Muscle of leg (tissue), 11 donors: ENCODE results near the gene GPS2. TPM values are rescaled to one million over a fixed set of nuclear protein-coding genes. Genes with fewer than 3 reads are reported as not detected.
A peak's percentile ranks its signal among the peaks of the same experiment; 100 is the strongest.

ENCODE experiments used
- DNase-seq: peaks from one replicate; pipeline ENCODE4 v3.0.0; 2013
- H3K27ac ChIP-seq: one replicate; pipeline ENCODE4 v1.5.1; 2013; ENCODE audit warnings: mild to moderate bottlenecking, low read length, control low read depth
- H3K27me3 ChIP-seq: one replicate; pipeline ENCODE4 v1.6.1; 2013; ENCODE audit warnings: low read length; ENCODE audit not compliant: control insufficient read depth, insufficient read depth
- H3K36me3 ChIP-seq: one replicate; pipeline ENCODE4 v1.6.1; 2013; ENCODE audit warnings: low read length; ENCODE audit not compliant: control insufficient read depth, insufficient read depth
- H3K4me1 ChIP-seq: one replicate; pipeline ENCODE4 v1.6.1; 2013; ENCODE audit warnings: low read length; ENCODE audit not compliant: control insufficient read depth, insufficient read depth
- H3K4me3 ChIP-seq: one replicate; pipeline ENCODE4 v1.5.1; 2013; ENCODE audit warnings: low read length, control low read depth
- H3K9me3 ChIP-seq: replicated peaks from 2 replicates; pipeline ENCODE4 v1.6.1; 2013; ENCODE audit warnings: low read depth, low read length; ENCODE audit not compliant: control insufficient read depth
- WGBS: methylation state at CpG from one replicate; pipeline ENCODE4 v1.1.5; 2013; ENCODE audit warnings: missing lambda C conversion rate; ENCODE audit not compliant: insufficient coverage; 5-methylcytosine and 5-hydroxymethylcytosine counted together
- polyA plus RNA-seq, 8 donors: library from polyadenylated mRNA; unstranded; fragments of 120-200 nt; gene quantifications; one replicate each; pipeline versions ENCODE4 v1.2.1 to v1.2.3, GENCODE V29; 2013; ENCODE audit warnings: inconsistent platforms in 1 of 8, low replicate concordance in 1 of 8; ENCODE audit not compliant: insufficient read length in 8 of 8, insufficient read depth in 1 of 8
- total RNA-seq: library from RNA; stranded (reverse); fragments of 120-200 nt; gene quantifications from one replicate; pipeline ENCODE4 v1.2.4, GENCODE V29; 2013

Gene GPS2
- total and polyA plus RNA-seq, 9 donors = 34.7 to 65.9 (median 59.6) TPM

DNA sequence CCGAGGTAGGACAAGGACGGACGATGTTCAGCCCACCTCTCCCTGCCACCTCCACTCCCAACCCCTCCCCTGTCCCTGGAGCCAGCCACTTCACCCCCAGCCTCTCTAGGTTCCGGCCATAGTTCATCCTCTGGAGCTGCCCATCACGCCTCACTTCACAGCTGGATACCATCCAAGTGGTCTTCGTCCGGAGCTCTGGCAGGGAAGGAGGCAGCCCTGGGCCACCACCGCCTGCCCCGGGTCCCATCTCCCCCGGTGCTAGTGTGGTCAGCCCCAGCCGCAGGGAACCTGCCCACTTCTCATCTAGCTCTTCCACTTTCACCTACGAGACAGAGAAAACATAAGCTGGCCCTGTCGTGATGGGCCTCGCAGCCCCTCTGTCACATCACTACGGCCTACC lies 6.3 kb upstream of the GPS2 start:
- 90% methylated on average over 14 of the region's 15 CpGs for WGBS
- H3K27me3 ChIP-seq = no peaks in the 10 kb centered on the region
- no peak overlapping the region for H3K27ac ChIP-seq
- no peaks in the 10 kb centered on the region for H3K9me3 ChIP-seq
- peaks cover 89% of the 10 kb centered on the region for H3K36me3 ChIP-seq
- DNase-seq = no peak
- no peak overlapping the region for H3K4me3 ChIP-seq
- H3K4me1 ChIP-seq = no peaks in the 10 kb centered on the region

DNA sequence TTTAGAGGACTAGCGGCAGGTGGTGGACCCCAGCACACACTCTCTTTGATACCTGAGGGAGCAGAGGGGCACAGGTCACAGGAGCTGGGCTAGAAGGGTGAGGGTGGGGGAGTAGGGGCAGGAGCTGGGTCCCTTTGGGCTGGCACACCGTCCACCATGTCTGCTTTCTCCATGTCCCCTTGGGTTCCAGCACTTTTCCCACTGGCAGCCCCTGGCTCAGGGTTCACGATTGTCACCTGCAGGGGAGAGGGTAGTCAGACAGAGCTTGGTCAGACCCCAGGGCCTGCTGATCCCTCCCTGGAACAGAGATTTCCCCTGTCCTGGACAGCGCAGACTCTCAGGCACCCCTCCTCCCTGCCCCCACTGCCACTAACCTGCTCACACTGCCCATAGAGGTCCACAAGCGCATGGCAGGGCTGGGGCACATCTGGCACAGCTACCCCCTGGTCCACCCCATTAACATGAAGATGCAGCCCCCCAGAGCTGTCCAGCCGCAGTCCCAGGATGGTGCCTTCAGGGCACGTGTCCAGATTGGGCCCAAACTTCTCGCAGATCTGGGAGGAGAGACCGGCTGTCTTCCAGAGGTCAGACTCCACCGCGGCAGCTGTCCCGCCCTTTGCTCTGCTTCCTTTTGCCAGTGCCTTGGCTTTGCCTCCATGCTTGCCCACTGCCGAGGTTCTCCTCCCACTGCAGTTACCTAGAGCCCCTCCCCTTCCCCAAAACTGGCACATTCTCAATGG lies 3.1 kb upstream of the GPS2 start:
- WGBS = 93% methylated on average over 11 of the region's 13 CpGs
- no peak for DNase-seq
- H3K4me1 ChIP-seq = peaks cover 22% of the 10 kb centered on the region

DNA sequence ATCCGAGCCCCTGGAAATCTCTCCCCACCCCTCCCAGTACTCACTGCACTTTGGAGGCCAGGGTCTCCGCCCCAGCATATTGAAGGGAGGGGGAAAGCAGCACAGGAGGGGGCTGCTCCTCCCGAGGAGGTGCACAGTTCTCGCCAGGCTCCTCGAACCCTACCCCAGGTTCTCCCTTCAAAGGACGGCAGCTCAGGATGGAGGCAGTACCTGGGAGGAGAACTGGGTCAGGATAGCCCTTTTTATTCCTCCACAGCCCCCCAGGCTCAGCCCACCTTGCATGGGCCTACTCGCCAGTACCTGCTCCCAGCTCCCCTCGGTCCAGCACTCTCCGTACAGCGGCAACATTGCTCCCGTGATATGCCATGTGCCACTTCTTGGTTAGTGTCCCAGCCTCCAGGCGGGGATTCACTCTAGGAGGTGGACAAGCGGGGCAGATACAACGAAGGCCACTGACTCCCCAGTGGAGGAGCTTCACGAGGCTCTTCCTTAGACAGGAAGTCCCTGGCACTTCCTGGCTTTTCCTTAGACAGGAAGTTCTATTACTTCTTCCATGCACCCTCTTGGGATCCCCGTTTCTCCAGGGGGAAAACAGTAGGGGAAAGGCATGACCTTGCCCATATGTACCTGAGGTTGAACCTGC lies 2.1 kb upstream of the GPS2 start:
- peaks cover 24% of the 10 kb centered on the region for H3K4me1 ChIP-seq
- H3K36me3 ChIP-seq = peaks cover 76% of the 10 kb centered on the region
- H3K27ac ChIP-seq = no peak overlapping the region
- DNase-seq = no peak
- H3K4me3 ChIP-seq = no peak overlapping the region
- H3K9me3 ChIP-seq = no peaks in the 10 kb centered on the region
- no peaks in the 10 kb centered on the region for H3K27me3 ChIP-seq
- 92% methylated on average over 11 of the region's 16 CpGs for WGBS

More for the DNA sequence above, 3.1 kb upstream of the GPS2 start:
- H3K27me3 ChIP-seq = no peaks in the 10 kb centered on the region
- H3K9me3 ChIP-seq = no peaks in the 10 kb centered on the region
- H3K4me3 ChIP-seq = no peak overlapping the region
- no peak overlapping the region for H3K27ac ChIP-seq
- H3K36me3 ChIP-seq = peaks cover 76% of the 10 kb centered on the region

DNA sequence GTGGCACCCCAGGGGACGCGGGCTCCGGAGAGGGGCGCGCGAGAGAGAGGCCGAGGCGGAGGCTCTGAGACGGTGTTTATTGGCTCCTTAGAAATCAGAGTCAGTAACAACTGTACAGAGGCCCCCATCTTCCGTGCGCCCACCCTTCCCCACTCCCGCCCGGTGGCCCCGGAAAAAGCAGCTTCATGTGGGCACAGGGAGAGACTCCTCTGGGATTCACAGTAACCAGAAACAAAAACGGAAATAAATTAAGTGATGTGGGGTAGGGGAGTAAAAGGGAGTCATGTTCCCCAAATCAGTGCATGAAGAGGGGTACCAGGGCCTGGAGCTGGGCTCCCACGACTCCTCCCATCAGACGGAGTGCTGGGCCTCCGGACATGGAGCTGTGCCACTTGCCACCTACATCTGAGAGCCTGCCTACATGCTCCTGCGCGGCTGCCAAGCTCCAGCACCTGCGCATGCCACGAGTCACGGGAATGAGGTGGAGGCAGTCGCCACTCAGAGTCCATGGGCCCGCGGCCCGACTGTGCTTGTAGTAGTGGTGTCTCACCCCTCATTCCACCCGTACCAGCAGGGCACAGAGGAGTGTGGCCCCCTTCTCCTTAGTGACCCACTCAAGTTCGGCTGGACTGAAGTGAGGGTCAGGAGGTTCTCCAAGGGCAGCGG lies 543 bp upstream of the GPS2 start:
- no peaks in the 10 kb centered on the region for H3K9me3 ChIP-seq
- H3K4me1 ChIP-seq = peaks cover 24% of the 10 kb centered on the region
- H3K36me3 ChIP-seq = peaks cover 75% of the 10 kb centered on the region
- peak overlapping the region; percentile 76 for H3K4me3 ChIP-seq
- H3K27ac ChIP-seq = peak overlapping the region; percentile 80
- H3K27me3 ChIP-seq = no peaks in the 10 kb centered on the region
- WGBS = 79% methylated on average over 9 of the region's 30 CpGs
- no peak for DNase-seq

DNA sequence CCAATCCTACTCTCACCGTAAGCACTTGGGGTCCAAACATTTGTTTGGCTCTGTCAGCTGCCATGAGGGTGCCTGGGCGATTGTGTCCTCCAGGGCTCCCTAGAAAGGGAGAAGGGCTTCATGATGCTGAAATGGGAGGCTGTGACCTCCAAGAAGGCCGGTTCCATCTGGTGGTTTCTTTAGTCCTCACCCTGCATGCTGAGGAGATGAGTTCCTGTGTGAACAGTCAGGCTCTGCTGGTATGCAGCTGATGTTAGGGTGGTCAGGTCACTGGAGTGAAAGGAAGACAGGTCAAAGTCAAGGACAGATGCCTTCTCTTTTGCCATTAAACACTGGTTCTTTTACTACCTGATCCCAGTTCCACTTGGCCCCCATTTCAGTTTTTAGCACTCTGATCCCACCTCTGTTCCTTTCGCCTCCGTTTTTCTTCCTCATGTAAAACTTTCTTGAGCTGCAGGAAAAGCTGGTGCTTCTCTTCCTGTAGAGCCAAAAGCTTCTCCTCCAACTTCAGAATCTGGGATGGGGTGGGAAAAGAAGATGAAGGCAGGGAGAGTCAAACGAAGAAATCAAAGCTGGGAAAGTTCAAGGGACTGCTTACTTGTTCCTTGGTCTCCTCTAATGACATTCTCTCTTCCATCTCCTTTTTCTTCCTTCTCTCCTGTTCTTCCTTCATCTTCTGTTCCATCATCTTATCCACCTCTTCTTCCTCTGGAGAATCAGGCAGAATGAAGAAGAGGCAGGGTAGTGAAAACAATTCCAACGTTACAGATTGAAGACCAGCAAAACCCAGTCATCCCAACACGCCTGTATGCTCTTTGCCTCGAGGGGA lies 1.1 kb downstream of the GPS2 start:
- WGBS = 53% methylated on average over 4 of the region's 9 CpGs

DNA sequence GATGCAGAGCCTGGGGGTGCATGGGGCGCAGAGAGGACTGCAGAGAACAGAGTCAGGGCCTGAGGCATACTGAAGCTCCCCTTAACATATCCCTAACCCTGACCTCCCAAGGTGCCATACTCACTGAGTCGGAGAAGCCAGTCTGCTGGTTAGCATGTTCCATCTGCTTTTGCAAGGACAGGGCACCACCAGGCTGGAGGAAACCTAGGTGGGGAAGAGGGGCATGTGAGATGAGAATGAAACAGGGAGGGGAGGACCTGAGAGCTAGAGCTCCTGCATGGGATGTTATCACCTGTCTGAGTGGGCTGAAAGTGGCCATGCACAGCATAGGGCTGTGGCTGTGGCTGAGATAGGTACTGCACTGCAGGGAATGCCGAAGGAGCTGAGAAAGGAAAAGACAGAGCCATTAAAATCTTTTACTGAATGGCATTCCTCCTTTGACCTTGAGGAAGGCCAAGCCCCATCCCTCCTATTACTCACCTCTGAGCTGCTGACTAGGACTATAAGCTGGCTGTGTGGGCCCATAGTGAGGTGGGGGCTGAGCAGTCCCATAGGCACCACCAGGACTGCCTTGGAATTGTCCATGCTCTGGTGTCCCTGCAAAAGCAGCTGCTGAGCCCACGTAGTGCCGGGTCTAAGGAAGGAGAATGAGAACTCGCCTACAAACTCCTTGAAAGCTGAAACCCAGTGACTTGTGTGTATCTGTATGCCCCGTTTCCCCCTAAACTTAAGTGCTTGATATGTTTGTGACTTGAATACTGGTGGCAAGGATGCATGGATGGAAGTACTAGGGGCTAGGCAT lies 1.9 kb downstream of the GPS2 start:
- Histone ChIP-seq H3K27me3 (no peaks in the 10 kb centered on the region), H3K4me3 (no peak overlapping the region), H3K4me1 (peaks cover 42% of the 10 kb centered on the region), H3K27ac (no peak overlapping the region), H3K36me3 (peaks cover 72% of the 10 kb centered on the region), H3K9me3 (no peaks in the 10 kb centered on the region)
- 86% methylated on average over 6 of the region's 7 CpGs for WGBS
- DNase-seq = no peak

More for the DNA sequence above, 1.1 kb downstream of the GPS2 start:
- Histone ChIP-seq H3K9me3 (no peaks in the 10 kb centered on the region), H3K4me1 (peaks cover 34% of the 10 kb centered on the region), H3K36me3 (peaks cover 80% of the 10 kb centered on the region), H3K27ac (peak overlapping the region; percentile 75), H3K4me3 (peak overlapping the region; percentile 76), H3K27me3 (no peaks in the 10 kb centered on the region)
- DNase-seq = no peak

DNA sequence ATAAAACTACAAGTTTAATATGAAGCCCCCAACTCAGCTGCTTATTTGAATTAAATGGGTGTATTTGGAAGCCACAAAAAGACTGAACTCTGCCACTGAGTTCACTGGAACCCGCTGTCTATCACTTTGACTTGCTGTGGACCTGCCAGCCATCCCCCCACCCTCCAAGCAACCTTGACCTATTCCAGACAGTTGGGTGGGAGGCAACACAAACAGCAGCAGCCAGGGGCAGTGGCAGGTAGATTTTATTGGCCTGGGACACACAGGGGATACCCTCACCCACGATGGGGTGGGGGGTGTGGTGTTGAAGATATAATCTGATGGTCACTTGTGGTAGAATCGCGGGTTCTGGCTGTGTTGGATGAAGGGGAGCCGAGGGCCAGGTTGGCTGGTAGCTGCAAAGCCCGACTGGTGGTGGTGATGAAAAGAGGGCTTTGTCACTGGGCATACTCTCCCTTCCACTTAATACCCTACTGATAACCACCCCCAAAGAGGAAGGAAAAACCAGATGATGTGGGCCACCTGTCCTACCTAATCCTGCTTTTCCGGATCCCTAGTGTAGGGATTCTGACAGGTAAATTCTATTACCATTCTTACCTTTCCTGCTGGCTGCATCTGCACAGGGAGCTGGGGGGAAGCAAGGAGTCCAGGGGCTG lies 2.6 kb downstream of the GPS2 start:
- 63% methylated on average over 1 of the region's 7 CpGs for WGBS
- H3K36me3 ChIP-seq = peaks cover 65% of the 10 kb centered on the region
- no peaks in the 10 kb centered on the region for H3K27me3 ChIP-seq
- DNase-seq = no peak
- no peaks in the 10 kb centered on the region for H3K9me3 ChIP-seq
- H3K4me1 ChIP-seq = peaks cover 42% of the 10 kb centered on the region
- no peak overlapping the region for H3K4me3 ChIP-seq
- no peak overlapping the region for H3K27ac ChIP-seq

DNA sequence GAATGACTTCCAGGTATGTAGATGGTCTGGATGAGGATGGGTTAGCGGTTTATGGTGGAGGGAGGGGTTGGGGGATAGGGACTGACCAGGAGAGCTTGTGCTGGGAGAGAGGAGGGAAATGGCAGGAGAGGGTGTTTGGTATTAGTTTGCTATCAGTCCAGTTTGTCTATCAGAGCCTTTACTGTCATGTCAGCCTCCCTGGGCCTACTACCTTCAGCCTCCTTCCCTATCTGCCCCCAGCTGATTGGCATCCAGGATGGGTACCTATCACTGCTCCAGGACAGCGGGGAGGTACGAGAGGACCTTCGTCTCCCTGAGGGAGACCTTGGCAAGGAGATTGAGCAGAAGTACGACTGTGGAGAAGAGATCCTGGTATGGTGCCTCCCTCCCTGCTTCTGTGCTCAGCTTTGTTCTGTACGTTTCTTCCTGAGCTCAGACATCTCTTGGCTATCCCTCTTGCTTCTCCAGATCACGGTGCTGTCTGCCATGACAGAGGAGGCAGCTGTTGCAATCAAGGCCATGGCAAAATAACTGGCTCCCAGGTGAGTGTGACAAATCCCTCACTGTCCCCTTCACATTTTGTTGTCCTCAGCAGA lies 4.0 kb downstream of the GPS2 start:
- H3K27ac ChIP-seq = no peak overlapping the region
- peaks cover 43% of the 10 kb centered on the region for H3K4me1 ChIP-seq

DNA sequence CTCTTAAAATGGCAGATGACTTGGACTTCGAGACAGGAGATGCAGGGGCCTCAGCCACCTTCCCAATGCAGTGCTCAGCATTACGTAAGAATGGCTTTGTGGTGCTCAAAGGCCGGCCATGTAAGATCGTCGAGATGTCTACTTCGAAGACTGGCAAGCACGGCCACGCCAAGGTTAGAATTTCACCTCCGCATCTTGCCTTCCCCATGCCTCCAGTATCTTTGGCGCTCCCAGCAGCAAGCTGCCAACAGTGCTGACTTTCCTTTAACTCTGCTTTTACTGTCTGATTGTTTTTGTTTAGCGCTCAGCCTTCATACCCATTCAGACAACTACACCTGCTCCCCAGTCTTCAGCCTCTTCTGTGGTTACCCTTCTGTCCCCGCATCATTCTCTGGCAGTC lies 5.5 kb downstream of the GPS2 start:
- H3K4me3 ChIP-seq = no peak overlapping the region
- no peaks in the 10 kb centered on the region for H3K9me3 ChIP-seq
- peak overlapping the region; percentile 98 for H3K27ac ChIP-seq
- no peaks in the 10 kb centered on the region for H3K27me3 ChIP-seq
- DNase-seq = no peak
- 86% methylated on average over 12 of the region's 12 CpGs for WGBS
- H3K36me3 ChIP-seq = peaks cover 50% of the 10 kb centered on the region
- peaks cover 36% of the 10 kb centered on the region for H3K4me1 ChIP-seq

More for the DNA sequence above, 4.0 kb downstream of the GPS2 start:
- Histone ChIP-seq H3K4me3 (no peak overlapping the region), H3K9me3 (no peaks in the 10 kb centered on the region), H3K36me3 (peaks cover 55% of the 10 kb centered on the region), H3K27me3 (no peaks in the 10 kb centered on the region)
- WGBS = 82% methylated on average over 7 of the region's 7 CpGs
- DNase-seq = no peak
